B cell (primary cell): ENCODE measurements around the gene ZEB1. TPM values are rescaled to one million over a fixed set of nuclear protein-coding genes. Genes with fewer than 3 reads are reported as not detected.

Experiments used
- ATAC-seq: fragments of 200-7000 bp; cut with Tn5 transposase; one replicate; pipeline ENCODE4 v1.10.0; 2021; ENCODE audit warnings: low read depth, mild to moderate bottlenecking, moderate number of reproducible peaks, moderate library complexity
- CTCF ChIA-PET: fragments of 350-600 bp; sonication (Branson Sonifier 250); formaldehyde crosslinking; loops from one replicate; lab custom pipeline; 2021; ENCODE audit warnings: antibody characterized with exemption, inconsistent platforms; lab: Charles Lee
- POLR2A ChIA-PET: fragments of 350-600 bp; sonication (Branson Sonifier 250); formaldehyde crosslinking; loops from one replicate; lab custom pipeline; 2021; ENCODE audit warnings: antibody characterized with exemption; lab: Charles Lee
- DNase-seq: peaks from one replicate; pipeline ENCODE4 v3.0.0; 2013
- H2AFZ ChIP-seq: 2 replicates; pipeline ENCODE4 v1.6.1; 2012; ENCODE audit warnings: mild to moderate bottlenecking, low read depth, low read length; ENCODE audit not compliant: insufficient read depth, poor library complexity, severe bottlenecking
- H3K27ac ChIP-seq, 2 donors: 1 replicate in 1 of 2; 2 replicates in 1 of 2; pipeline ENCODE4 v1.5.1; 2012 to 2013; ENCODE audit warnings: low read length in 2 of 2, mild to moderate bottlenecking in 2 of 2, moderate library complexity in 1 of 2
- H3K27me3 ChIP-seq, 4 experiments: fragments of 200-600 bp in 1 of 4; sonication (generic) in 1 of 4; replicated peaks in 1 of 4; 1 replicate in 2 of 4; 2 replicates in 2 of 4; pipeline versions ENCODE4 v1.6.1 to v1.7.0; 2013 to 2016; ENCODE audit warnings: low read length in 3 of 4, mild to moderate bottlenecking in 2 of 4, mixed read lengths in 1 of 4, moderate library complexity in 1 of 4; ENCODE audit not compliant: insufficient read depth in 4 of 4, control insufficient read depth in 3 of 4; ENCODE audit errors: control extremely low read depth in 1 of 4
- H3K36me3 ChIP-seq, 2 experiments: replicated peaks in 1 of 2; 1 replicate in 1 of 2; 2 replicates in 1 of 2; pipeline versions ENCODE4 v1.6.1 to v1.7.1; 2013; ENCODE audit warnings: low read length in 1 of 2; ENCODE audit not compliant: insufficient read depth in 2 of 2, control insufficient read depth in 1 of 2; ENCODE audit errors: control extremely low read depth in 1 of 2, extremely low read depth in 1 of 2
- H3K4me1 ChIP-seq, 2 donors: fragments of 200-600 bp in 1 of 2; sonication (generic) in 1 of 2; 1 replicate in 1 of 2; 2 replicates in 1 of 2; pipeline versions ENCODE4 v1.5.1 to v1.6.1; 2013 to 2017; ENCODE audit warnings: low read length in 2 of 2; ENCODE audit not compliant: control insufficient read depth in 2 of 2, insufficient read depth in 2 of 2
- H3K4me2 ChIP-seq: replicated peaks from 2 replicates; pipeline ENCODE3; 2012; ENCODE audit warnings: mild to moderate bottlenecking, low read depth, low read length; ENCODE audit not compliant: poor library complexity, severe bottlenecking
- H3K4me3 ChIP-seq, 5 experiments: fragments of 200-600 bp in 1 of 5; sonication (generic) in 1 of 5; 1 replicate in 3 of 5; 2 replicates in 2 of 5; pipeline versions ENCODE4 v1.5.1 to v1.7.0; 2011 to 2016; ENCODE audit warnings: low read length in 4 of 5, mild to moderate bottlenecking in 4 of 5, low read depth in 2 of 5, control low read depth in 1 of 5, moderate library complexity in 1 of 5; ENCODE audit not compliant: insufficient read depth in 1 of 5; ENCODE audit errors: control extremely low read depth in 1 of 5, extremely low read depth in 1 of 5
- H3K79me2 ChIP-seq: fragments of 200-600 bp; sonication (generic); one replicate; pipeline ENCODE4 v1.6.0; 2016; ENCODE audit warnings: low read length; ENCODE audit not compliant: control insufficient read depth, insufficient read depth
- H3K9ac ChIP-seq: fragments of 200-600 bp; sonication (generic); 2 replicates; pipeline ENCODE4 v1.6.1; 2017; ENCODE audit warnings: mild to moderate bottlenecking, low read length, moderate library complexity
- H3K9me3 ChIP-seq, 3 donors: one replicate each; pipeline versions ENCODE4 v1.6.1 to v1.7.1; 2013; ENCODE audit warnings: low read length in 2 of 3; ENCODE audit not compliant: control insufficient read depth in 2 of 3, insufficient read depth in 1 of 3; ENCODE audit errors: control extremely low read depth in 1 of 3
- H4K20me1 ChIP-seq: 2 replicates; pipeline ENCODE4 v1.6.0; 2012; ENCODE audit warnings: mild to moderate bottlenecking, low read length; ENCODE audit not compliant: insufficient read depth, control insufficient read depth, poor library complexity, severe bottlenecking
- H3K27ac Mint-ChIP-seq: one replicate; pipeline ENCODE4 v1.8.0; 2021; ENCODE audit warnings: mixed read lengths
- H3K27me3 Mint-ChIP-seq: one replicate; pipeline ENCODE4 v1.8.0; 2021; ENCODE audit warnings: mixed read lengths
- H3K4me1 Mint-ChIP-seq: one replicate; pipeline ENCODE4 v1.8.0; 2021; ENCODE audit warnings: mixed read lengths
- H3K4me3 Mint-ChIP-seq: one replicate; pipeline ENCODE4 v1.8.0; 2021; ENCODE audit warnings: mixed read lengths
- H3K9me3 Mint-ChIP-seq: one replicate; pipeline ENCODE4 v1.8.0; 2022; ENCODE audit warnings: mixed read lengths; ENCODE audit not compliant: insufficient read depth
- EZH2 ChIP-seq: IDR thresholded peaks from 2 replicates; pipeline ENCODE4 v1.6.1; 2012; ENCODE audit warnings: borderline replicate concordance, low read depth, mild to moderate bottlenecking, moderate library complexity, low read length; ENCODE audit not compliant: insufficient read depth, poor library complexity, severe bottlenecking
- WGBS: methylation state at CpG from one replicate; pipeline ENCODE4 v1.1.5; 2013; ENCODE audit warnings: missing lambda C conversion rate; ENCODE audit not compliant: insufficient coverage; 5-methylcytosine and 5-hydroxymethylcytosine counted together
- intact Hi-C: fragments of 100-400 bp; cut with micrococcal nuclease; formaldehyde crosslinking; loops from one replicate; pipeline ENCODE4 v1.10.0; 2022
- polyA plus RNA-seq: library from polyadenylated mRNA; depleted of rRNA; stranded (reverse); fragments of >200 nt; gene quantifications from 2 replicates; pipeline ENCODE4 v1.2.3, GENCODE V29; 2012
- total RNA-seq, 2 donors: library from RNA; stranded (reverse); fragments of 120-200 nt in 1 of 2; gene quantifications; 1 replicate in 1 of 2; 2 replicates in 1 of 2; pipeline versions ENCODE4 v1.2.3 to v1.2.4, GENCODE V29; 2013 to 2022
- TF ChIP-seq, protein P1 (sequence below): fragments of 200-600 bp; IDR thresholded peaks from one replicate; pipeline ENCODE4 v1.8.0; 2022; ENCODE audit warnings: antibody characterized with exemption, mild to moderate bottlenecking

Gene ZEB1
- total and polyA plus RNA-seq, 2 donors (not counting 1 experiment from before 2014, with no cell fraction given): 11.2 to 96.7 TPM

DNA sequence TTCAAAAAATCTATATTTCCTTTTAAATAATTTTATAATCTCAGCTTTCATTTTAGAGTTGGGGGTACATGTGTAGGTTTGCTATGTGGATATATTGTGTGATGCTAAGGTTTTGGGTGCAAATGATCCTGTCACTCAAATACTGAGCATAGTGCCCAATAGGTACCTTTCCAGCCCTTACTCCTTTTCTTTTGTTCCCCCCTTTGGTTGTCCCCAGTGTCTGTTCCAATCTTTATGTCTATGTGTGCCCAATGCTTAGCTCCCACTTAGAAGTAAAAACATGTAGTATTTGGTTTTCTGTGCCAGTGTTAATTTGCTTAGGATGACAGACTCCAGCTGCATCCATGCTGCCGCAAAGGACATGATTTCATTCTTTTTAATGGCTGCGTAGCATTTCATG, 103.6 kb downstream of the ZEB1 start:
- no peak overlapping the region for H3K27ac Mint-ChIP-seq
- WGBS: no CpG with 5 or more reads among the region's 2 CpGs

DNA sequence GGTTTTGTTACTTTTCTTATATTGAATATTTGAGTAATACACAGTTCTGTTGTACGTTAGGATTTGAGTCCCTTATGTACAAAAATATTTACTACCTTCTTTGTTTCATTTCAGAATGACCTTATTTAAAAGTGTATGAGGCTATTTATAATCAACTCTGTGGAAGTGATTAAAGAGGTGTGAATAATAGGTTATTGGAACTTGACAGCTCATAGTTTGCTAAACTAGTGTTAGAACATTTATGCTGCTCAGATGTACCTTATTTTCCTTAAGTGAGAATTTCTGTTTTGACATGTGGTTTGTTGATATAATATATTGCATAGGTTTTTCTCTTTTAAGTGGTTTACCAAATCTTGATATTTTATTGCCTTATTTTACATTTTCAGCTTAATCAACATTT, 105.5 kb downstream of the ZEB1 start:
- H2AFZ ChIP-seq: no peak overlapping the region
- no peak overlapping the region for H3K4me3 Mint-ChIP-seq
- H3K4me1 ChIP-seq: peaks cover 15 to 33% of the 10 kb centered on the region in 2 donors
- POLR2A ChIA-PET: no interaction called here
- intact Hi-C loops: no loop called here
- H3K4me1 Mint-ChIP-seq: peaks cover 78% of the 10 kb centered on the region
- no peak overlapping the region for H3K4me3 ChIP-seq
- H3K9ac ChIP-seq: no peak overlapping the region
- WGBS: no CpG with 5 or more reads among the region's 1 CpG
- H3K9me3 ChIP-seq: peaks cover 0 to 4% (median 3%) of the 10 kb centered on the region in 3 donors
- ATAC-seq (no peak), DNase-seq (no peak)
- H3K4me2 ChIP-seq: no peak overlapping the region
- H4K20me1 ChIP-seq: peaks cover 33% of the 10 kb centered on the region
- H3K27ac Mint-ChIP-seq: no peak overlapping the region
- H3K27me3 Mint-ChIP-seq: no peaks in the 10 kb centered on the region
- no peaks in the 10 kb centered on the region for H3K36me3 ChIP-seq
- TF ChIP-seq, protein P1, sequence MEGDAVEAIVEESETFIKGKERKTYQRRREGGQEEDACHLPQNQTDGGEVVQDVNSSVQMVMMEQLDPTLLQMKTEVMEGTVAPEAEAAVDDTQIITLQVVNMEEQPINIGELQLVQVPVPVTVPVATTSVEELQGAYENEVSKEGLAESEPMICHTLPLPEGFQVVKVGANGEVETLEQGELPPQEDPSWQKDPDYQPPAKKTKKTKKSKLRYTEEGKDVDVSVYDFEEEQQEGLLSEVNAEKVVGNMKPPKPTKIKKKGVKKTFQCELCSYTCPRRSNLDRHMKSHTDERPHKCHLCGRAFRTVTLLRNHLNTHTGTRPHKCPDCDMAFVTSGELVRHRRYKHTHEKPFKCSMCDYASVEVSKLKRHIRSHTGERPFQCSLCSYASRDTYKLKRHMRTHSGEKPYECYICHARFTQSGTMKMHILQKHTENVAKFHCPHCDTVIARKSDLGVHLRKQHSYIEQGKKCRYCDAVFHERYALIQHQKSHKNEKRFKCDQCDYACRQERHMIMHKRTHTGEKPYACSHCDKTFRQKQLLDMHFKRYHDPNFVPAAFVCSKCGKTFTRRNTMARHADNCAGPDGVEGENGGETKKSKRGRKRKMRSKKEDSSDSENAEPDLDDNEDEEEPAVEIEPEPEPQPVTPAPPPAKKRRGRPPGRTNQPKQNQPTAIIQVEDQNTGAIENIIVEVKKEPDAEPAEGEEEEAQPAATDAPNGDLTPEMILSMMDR: no peak
- TF ChIP-seq EZH2: no peak
- no peak overlapping the region for H3K27ac ChIP-seq
- CTCF ChIA-PET: no interaction called here
- peaks cover 7% of the 10 kb centered on the region for H3K9me3 Mint-ChIP-seq
- H3K27me3 ChIP-seq: no peaks in the 10 kb centered on the region
- H3K79me2 ChIP-seq: peaks cover 86% of the 10 kb centered on the region

More for the DNA sequence above, 103.6 kb downstream of the ZEB1 start:
- no peak overlapping the region for H3K9ac ChIP-seq
- H3K4me2 ChIP-seq: no peak overlapping the region
- Mint-ChIP-seq H3K4me3 (no peak overlapping the region), H3K27me3 (no peaks in the 10 kb centered on the region), H3K9me3 (peaks cover 3% of the 10 kb centered on the region), H3K4me1 (peaks cover 74% of the 10 kb centered on the region)
- H3K4me1 ChIP-seq: peaks cover 15 to 33% of the 10 kb centered on the region in 2 donors
- no peak for DNase-seq
- H3K27me3 ChIP-seq: no peaks in the 10 kb centered on the region
- H3K9me3 ChIP-seq: peaks cover 0 to 3% (median 1%) of the 10 kb centered on the region in 3 donors
- peaks cover 85% of the 10 kb centered on the region for H3K79me2 ChIP-seq
- peaks cover 47% of the 10 kb centered on the region for H4K20me1 ChIP-seq
- CTCF ChIA-PET: no interaction called here
- H3K27ac ChIP-seq: no peak overlapping the region
- no peak for TF ChIP-seq EZH2
- TF ChIP-seq, protein P1: no peak
- POLR2A ChIA-PET: no interaction called here
- no peaks in the 10 kb centered on the region for H3K36me3 ChIP-seq
- intact Hi-C loops: no loop called here
- no peak overlapping the region for H2AFZ ChIP-seq
- ATAC-seq: no peak
- H3K4me3 ChIP-seq: no peak overlapping the region
